ENCODE data around the gene CFAP70.

The CFAP70 gene

DNA sequence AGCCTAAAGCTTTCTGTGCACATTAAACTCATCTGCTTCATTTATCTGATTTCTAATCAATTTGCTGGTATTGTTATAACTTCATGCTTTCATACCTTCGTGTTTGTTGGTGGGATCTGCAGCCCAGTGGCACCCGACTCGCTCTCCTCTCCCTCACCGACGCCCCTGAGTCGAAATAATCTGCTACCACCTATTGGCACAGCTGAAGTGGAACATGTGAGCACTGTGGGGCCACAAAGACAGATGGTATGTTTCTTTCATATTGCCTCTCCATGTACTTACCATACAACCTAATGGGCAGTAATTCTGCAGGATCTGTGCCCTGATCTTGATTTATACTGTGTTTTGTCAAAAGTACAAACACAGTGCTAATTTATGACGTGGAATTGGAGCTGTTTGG is 124.0 kb downstream of the CFAP70 start:
- H3K27ac ChIP-seq (ENCODE audit: low read depth, low read length) = no peak overlapping the region
- H3K36me3 ChIP-seq (ENCODE audit: control insufficient read depth, insufficient read depth, low read length) = peaks cover 34% of the 10 kb centered on the region
- no peak overlapping the region for H3K4me3 ChIP-seq (ENCODE audit: low read depth, low read length)
- H3K9me3 ChIP-seq (ENCODE audit: control insufficient read depth, insufficient read depth, low read length) = no peaks in the 10 kb centered on the region
- H3K27me3 ChIP-seq (ENCODE audit: control insufficient read depth, insufficient read depth, low read length) = no peaks in the 10 kb centered on the region
- H3K4me1 ChIP-seq (ENCODE audit: control insufficient read depth, insufficient read depth, low read length) = no peaks in the 10 kb centered on the region
- no peak overlapping the region for H3K9ac ChIP-seq (ENCODE audit: low read depth, low read length)

DNA sequence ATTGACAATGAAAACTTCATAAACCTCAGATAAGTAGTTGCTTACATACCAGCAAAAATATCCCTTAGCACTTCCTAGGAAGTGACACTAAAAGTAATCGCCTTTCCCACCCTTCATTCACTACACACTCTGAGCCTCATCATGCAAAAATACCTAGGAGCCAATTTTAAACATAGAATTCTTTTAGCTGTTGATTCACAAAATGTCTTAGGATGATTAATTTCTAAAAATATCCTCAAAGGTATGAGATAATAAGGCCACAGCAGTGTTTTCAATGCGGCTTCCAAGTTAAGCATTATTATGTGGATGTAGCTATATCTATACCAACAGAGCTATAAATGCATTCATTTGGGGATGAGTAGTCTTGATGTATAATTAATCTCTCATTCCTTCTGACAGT is 124.8 kb downstream of the CFAP70 start:
- Histone ChIP-seq H3K9ac (ENCODE audit: low read depth, low read length) (no peak overlapping the region), H3K4me1 (ENCODE audit: control insufficient read depth, insufficient read depth, low read length) (no peaks in the 10 kb centered on the region), H3K4me3 (ENCODE audit: low read depth, low read length) (no peak overlapping the region), H3K27ac (ENCODE audit: low read depth, low read length) (no peak overlapping the region), H3K36me3 (ENCODE audit: control insufficient read depth, insufficient read depth, low read length) (peaks cover 26% of the 10 kb centered on the region), H3K9me3 (ENCODE audit: control insufficient read depth, insufficient read depth, low read length) (no peaks in the 10 kb centered on the region), H3K27me3 (ENCODE audit: control insufficient read depth, insufficient read depth, low read length) (no peaks in the 10 kb centered on the region)

DNA sequence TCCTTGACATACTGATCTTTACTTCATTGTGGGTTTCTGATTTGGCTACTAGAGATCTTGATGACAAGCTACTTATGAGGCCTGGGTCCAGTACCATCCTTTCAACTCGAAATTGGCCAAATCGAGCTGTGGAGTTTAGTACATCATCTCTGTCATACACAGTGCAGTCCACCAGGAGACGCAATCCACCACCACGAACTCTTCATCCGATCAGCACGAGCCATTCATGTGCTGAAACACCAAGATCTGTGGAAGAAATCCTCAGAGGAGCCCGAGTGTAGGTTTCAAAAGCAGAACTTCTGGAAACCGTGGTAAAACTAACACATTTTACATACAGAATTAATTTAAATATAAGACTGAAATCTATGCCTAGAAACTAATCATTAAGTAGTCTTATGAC is 125.8 kb downstream of the CFAP70 start:
- Histone ChIP-seq H3K36me3 (ENCODE audit: control insufficient read depth, insufficient read depth, low read length) (peaks cover 18% of the 10 kb centered on the region), H3K4me3 (ENCODE audit: low read depth, low read length) (no peak overlapping the region), H3K4me1 (ENCODE audit: control insufficient read depth, insufficient read depth, low read length) (no peaks in the 10 kb centered on the region), H3K27ac (ENCODE audit: low read depth, low read length) (no peak overlapping the region), H3K9me3 (ENCODE audit: control insufficient read depth, insufficient read depth, low read length) (no peaks in the 10 kb centered on the region), H3K27me3 (ENCODE audit: control insufficient read depth, insufficient read depth, low read length) (no peaks in the 10 kb centered on the region), H3K9ac (ENCODE audit: low read depth, low read length) (no peak overlapping the region)

DNA sequence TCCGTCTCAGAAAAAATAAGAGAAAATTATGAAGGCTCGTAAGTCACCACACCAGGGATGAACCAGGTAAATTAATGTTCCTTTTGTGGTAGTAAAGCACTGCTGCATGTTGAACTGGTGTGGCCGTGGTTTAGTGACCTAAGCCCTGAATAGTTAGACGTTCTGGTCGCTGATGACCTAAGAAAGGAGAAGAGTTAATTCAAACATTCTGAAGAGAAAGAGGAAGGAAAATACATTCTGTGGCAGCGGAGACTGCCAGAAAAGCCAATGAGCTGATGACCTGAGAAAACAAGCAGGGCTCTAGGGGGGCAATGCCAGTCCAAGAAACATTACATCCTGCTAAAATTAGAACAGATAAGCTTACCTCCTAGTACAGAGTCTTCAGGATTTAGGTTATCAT is 129.1 kb downstream of the CFAP70 start:
- H3K4me3 ChIP-seq (ENCODE audit: low read depth, low read length) = no peak overlapping the region
- H3K9me3 ChIP-seq (ENCODE audit: control insufficient read depth, insufficient read depth, low read length) = no peaks in the 10 kb centered on the region
- no peaks in the 10 kb centered on the region for H3K27me3 ChIP-seq (ENCODE audit: control insufficient read depth, insufficient read depth, low read length)
- no peak overlapping the region for H3K27ac ChIP-seq (ENCODE audit: low read depth, low read length)
- H3K4me1 ChIP-seq (ENCODE audit: control insufficient read depth, insufficient read depth, low read length) = no peaks in the 10 kb centered on the region
- H3K9ac ChIP-seq (ENCODE audit: low read depth, low read length) = no peak overlapping the region
- H3K36me3 ChIP-seq (ENCODE audit: control insufficient read depth, insufficient read depth, low read length) = peaks cover 10% of the 10 kb centered on the region

DNA sequence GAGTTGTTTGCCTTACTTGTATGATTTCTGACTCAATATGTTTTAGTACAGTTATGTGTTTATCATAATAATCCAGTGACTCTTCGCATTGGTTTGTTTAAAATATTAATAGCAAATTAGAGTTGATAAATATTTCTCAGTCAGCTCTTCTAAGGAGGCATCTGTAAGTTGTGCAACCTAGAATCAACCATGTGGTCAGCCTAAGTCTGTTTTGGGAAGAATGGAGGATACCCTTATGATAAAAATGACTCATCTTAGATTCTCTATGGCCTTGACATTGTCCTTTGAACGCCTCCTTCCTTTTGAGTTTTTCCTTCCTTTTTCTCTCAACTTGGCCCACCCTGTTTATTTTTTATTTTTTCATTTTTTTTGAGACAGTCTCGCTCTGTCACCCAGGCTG is 130.4 kb downstream of the CFAP70 start:
- Histone ChIP-seq H3K9ac (ENCODE audit: low read depth, low read length) (no peak overlapping the region), H3K4me1 (ENCODE audit: control insufficient read depth, insufficient read depth, low read length) (no peaks in the 10 kb centered on the region), H3K9me3 (ENCODE audit: control insufficient read depth, insufficient read depth, low read length) (no peaks in the 10 kb centered on the region), H3K4me3 (ENCODE audit: low read depth, low read length) (no peak overlapping the region), H3K27ac (ENCODE audit: low read depth, low read length) (no peak overlapping the region), H3K36me3 (ENCODE audit: control insufficient read depth, insufficient read depth, low read length) (peaks cover under 1% of the 10 kb centered on the region; the same call in 1 of the 2 replicates), H3K27me3 (ENCODE audit: control insufficient read depth, insufficient read depth, low read length) (no peaks in the 10 kb centered on the region)

DNA sequence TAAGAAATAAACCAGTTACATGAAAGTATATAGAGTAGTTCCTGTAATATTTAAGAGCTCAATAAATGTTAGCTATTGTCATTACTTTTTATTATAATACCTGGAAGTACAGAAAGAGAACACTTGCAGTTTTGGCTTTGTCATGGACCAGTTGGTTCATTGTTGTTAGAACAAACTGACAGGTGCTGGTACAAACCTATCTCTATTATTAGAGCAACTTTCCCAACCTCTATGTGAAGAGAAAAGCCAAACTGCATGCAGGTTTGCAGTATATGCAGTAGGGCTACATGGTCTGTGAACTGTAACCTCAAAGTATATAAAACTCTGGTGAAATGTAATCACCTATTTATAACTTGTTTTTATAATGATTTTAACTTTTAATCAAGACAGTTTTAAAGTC is 132.0 kb downstream of the CFAP70 start:
- H3K27ac ChIP-seq (ENCODE audit: low read depth, low read length) = no peak overlapping the region
- no peaks in the 10 kb centered on the region for H3K4me1 ChIP-seq (ENCODE audit: control insufficient read depth, insufficient read depth, low read length)
- no peak overlapping the region for H3K4me3 ChIP-seq (ENCODE audit: low read depth, low read length)
- H3K36me3 ChIP-seq (ENCODE audit: control insufficient read depth, insufficient read depth, low read length) = no peaks in the 10 kb centered on the region
- H3K9ac ChIP-seq (ENCODE audit: low read depth, low read length) = no peak overlapping the region
- no peaks in the 10 kb centered on the region for H3K27me3 ChIP-seq (ENCODE audit: control insufficient read depth, insufficient read depth, low read length)
- no peaks in the 10 kb centered on the region for H3K9me3 ChIP-seq (ENCODE audit: control insufficient read depth, insufficient read depth, low read length)

DNA sequence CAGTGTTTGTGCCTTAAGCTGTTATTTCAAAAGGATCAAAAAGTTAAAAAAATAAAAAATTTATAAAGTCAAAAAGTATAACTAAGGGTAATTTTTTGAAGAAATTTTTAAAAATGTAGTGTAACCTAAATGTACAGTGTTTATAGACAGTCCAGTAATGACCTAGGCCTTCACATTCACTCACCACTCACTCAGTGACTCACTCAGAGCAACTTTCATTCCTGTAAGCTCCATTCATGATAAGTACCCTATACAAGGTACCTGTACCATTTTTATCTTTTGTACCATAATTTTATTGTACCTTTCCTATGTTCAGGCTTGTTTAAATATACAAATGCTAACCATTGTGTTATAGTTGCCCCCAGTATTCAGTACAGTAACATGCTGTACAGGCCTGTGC is 133.1 kb downstream of the CFAP70 start:
- Histone ChIP-seq H3K9ac (ENCODE audit: low read depth, low read length) (no peak overlapping the region), H3K4me1 (ENCODE audit: control insufficient read depth, insufficient read depth, low read length) (no peaks in the 10 kb centered on the region), H3K27me3 (ENCODE audit: control insufficient read depth, insufficient read depth, low read length) (no peaks in the 10 kb centered on the region), H3K27ac (ENCODE audit: low read depth, low read length) (no peak overlapping the region), H3K4me3 (ENCODE audit: low read depth, low read length) (no peak overlapping the region), H3K36me3 (ENCODE audit: control insufficient read depth, insufficient read depth, low read length) (no peaks in the 10 kb centered on the region), H3K9me3 (ENCODE audit: control insufficient read depth, insufficient read depth, low read length) (no peaks in the 10 kb centered on the region)

DNA sequence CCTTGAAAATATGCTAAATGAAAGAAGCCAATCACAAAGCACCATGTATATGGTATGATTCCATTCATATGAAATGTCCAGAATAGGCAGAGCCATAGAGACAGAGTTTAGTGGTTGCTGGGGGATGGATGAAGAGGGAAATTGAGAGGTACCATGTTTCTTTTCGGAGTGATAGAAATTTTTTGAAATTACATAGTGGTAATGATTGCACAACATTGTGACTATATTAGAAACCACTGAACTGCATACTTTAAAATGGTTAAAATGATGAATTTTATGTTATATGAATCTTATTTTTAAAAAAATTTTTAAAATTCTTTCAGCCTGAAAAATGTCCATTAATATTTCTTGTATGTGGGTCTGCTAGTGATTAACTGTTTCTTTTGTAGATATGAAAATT is 137.7 kb downstream of the CFAP70 start:
- H3K9ac ChIP-seq (ENCODE audit: low read depth, low read length) = no peak overlapping the region
- H3K9me3 ChIP-seq (ENCODE audit: control insufficient read depth, insufficient read depth, low read length) = no peaks in the 10 kb centered on the region
- H3K4me1 ChIP-seq (ENCODE audit: control insufficient read depth, insufficient read depth, low read length) = no peaks in the 10 kb centered on the region
- no peak overlapping the region for H3K27ac ChIP-seq (ENCODE audit: low read depth, low read length)
- no peaks in the 10 kb centered on the region for H3K27me3 ChIP-seq (ENCODE audit: control insufficient read depth, insufficient read depth, low read length)
- 0 out of 2 replicates have a peak, but pooled peaks cover 5% of the 10 kb centered on the region for H3K36me3 ChIP-seq (ENCODE audit: control insufficient read depth, insufficient read depth, low read length)
- no peak overlapping the region for H3K4me3 ChIP-seq (ENCODE audit: low read depth, low read length)

DNA sequence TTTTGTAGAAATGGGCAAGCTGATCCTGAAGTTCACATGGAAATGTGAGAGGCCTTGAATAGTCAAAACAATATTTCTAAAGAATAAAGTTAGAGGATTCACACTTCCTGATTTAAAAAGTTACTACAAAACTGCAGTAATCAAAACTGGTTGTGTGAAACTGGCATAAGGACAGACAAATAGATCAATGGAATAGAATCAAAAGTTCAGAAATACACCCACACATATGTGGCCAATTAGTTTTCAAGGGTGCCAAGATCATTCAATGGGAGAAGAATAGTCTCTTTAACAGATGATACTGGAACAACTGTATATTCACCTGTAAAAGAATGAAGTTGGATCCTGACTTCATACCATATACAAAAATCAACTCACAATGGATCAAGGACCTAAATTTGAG is 139.3 kb downstream of the CFAP70 start:
- H3K4me3 ChIP-seq (ENCODE audit: low read depth, low read length) = no peak overlapping the region
- H3K36me3 ChIP-seq (ENCODE audit: control insufficient read depth, insufficient read depth, low read length) = 0 out of 2 replicates have a peak, but pooled peaks cover 5% of the 10 kb centered on the region
- H3K27me3 ChIP-seq (ENCODE audit: control insufficient read depth, insufficient read depth, low read length) = no peaks in the 10 kb centered on the region
- no peaks in the 10 kb centered on the region for H3K4me1 ChIP-seq (ENCODE audit: control insufficient read depth, insufficient read depth, low read length)
- H3K27ac ChIP-seq (ENCODE audit: low read depth, low read length) = no peak overlapping the region
- H3K9ac ChIP-seq (ENCODE audit: low read depth, low read length) = no peak overlapping the region
- H3K9me3 ChIP-seq (ENCODE audit: control insufficient read depth, insufficient read depth, low read length) = no peaks in the 10 kb centered on the region

DNA sequence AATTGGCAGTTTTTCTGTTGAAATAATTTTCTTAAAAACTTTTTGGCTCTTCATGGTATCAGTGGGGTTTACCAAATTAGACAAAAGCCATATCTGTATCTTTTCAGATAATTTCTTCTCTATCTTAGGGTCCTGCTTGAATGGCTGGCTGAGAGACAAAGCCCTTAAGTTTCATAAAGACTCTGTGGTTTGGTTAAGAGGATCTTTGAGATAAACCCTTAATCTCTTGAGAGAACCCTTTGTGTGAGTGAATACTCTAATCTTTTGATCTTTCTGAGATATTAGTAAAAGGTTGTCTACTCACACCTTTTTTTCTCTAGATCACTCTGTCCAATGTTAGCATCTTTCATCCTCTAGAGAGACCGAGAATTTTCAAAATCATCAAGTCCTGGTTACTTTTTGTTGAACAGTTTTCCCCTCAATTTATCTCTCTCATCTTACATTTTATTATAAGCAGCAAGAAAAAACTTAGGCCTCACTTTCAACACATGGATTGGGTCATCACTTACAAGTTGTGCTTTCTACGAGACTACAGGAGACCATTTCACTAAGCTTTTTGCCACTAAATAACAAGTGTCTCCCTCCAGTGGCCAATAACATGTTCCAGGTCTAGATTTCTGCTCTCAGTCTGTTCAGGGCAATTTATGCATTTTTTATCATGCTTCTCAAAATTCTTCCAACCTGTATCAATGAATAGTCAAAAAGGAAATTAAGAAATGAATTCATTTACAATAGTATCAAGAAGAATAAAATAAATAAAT is 140.1 kb downstream of the CFAP70 start:
- Histone ChIP-seq H3K36me3 (ENCODE audit: control insufficient read depth, insufficient read depth, low read length) (0 out of 2 replicates have a peak, but pooled peaks cover 5% of the 10 kb centered on the region), H3K9ac (ENCODE audit: low read depth, low read length) (no peak overlapping the region), H3K4me3 (ENCODE audit: low read depth, low read length) (no peak overlapping the region), H3K27me3 (ENCODE audit: control insufficient read depth, insufficient read depth, low read length) (no peaks in the 10 kb centered on the region), H3K4me1 (ENCODE audit: control insufficient read depth, insufficient read depth, low read length) (no peaks in the 10 kb centered on the region), H3K27ac (ENCODE audit: low read depth, low read length) (no peak overlapping the region), H3K9me3 (ENCODE audit: control insufficient read depth, insufficient read depth, low read length) (no peaks in the 10 kb centered on the region)

DNA sequence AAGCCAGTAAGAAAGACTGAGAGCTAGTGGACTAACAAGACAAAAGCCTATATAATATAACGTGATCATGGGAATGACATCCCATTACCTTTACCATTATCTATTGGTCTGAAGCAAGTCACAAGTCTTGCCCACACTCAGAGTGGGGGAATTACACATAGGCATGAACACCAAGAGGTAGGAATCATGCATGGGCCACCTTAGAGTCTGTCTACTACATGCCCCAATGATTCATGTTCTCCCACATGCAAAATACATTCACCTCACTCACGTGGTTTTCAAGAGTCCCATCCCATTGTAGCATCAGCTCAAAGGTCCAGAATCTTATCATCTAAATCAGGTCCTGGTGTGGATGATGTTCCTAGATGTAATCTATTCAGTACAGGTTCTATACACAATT is 141.0 kb downstream of the CFAP70 start:
- no peaks in the 10 kb centered on the region for H3K4me1 ChIP-seq (ENCODE audit: control insufficient read depth, insufficient read depth, low read length)
- H3K36me3 ChIP-seq (ENCODE audit: control insufficient read depth, insufficient read depth, low read length) = 0 out of 2 replicates have a peak, but pooled peaks cover 5% of the 10 kb centered on the region
- H3K9me3 ChIP-seq (ENCODE audit: control insufficient read depth, insufficient read depth, low read length) = no peaks in the 10 kb centered on the region
- H3K9ac ChIP-seq (ENCODE audit: low read depth, low read length) = no peak overlapping the region
- no peak overlapping the region for H3K4me3 ChIP-seq (ENCODE audit: low read depth, low read length)
- H3K27me3 ChIP-seq (ENCODE audit: control insufficient read depth, insufficient read depth, low read length) = no peaks in the 10 kb centered on the region
- no peak overlapping the region for H3K27ac ChIP-seq (ENCODE audit: low read depth, low read length)
